HCT116 (cell line): Measurements from ENCODE around the gene EZH1. TPM values are rescaled to one million over a fixed set of nuclear protein-coding genes. Genes with fewer than 3 reads are reported as not detected.

Source experiments
- ATAC-seq: fragments of 200-7000 bp; cut with Tn5 transposase; 2 replicates; pipeline ENCODE4 v1.9.1; 2020; ENCODE audit warnings: mild to moderate bottlenecking, moderate library complexity
- BruUV-seq: library from RNA; stranded (reverse); fragments of 400-500 nt; replicated peaks from 2 replicates; lab custom pipeline; 2021; lab: Mats Ljungman, UMichigan
- CTCF ChIA-PET: fragments of 300-600 bp; sonication (Branson Sonifier 250); formaldehyde crosslinking; loops from one replicate; lab custom pipeline; 2021; ENCODE audit warnings: antibody characterized with exemption; lab: Charles Lee
- POLR2A ChIA-PET: fragments of 300-600, 350-600 bp; sonication (Branson Sonifier 250); formaldehyde crosslinking; loops from one replicate; lab custom pipeline; 2021; ENCODE audit warnings: antibody characterized with exemption; lab: Charles Lee
- RAD21 ChIA-PET, 2 experiments: fragments of 300-600 bp; sonication (Branson Sonifier 250); formaldehyde crosslinking; loops; one replicate each; lab custom pipeline; 2023; ENCODE audit warnings: low total read pairs in 2 of 2; ENCODE audit not compliant: uncharacterized antibody in 2 of 2, unreplicated experiment in 2 of 2, low non-redundant PET in 1 of 2; lab: Charles Lee
- DNase-seq: peaks from one replicate; pipeline ENCODE4 v3.0.0-alpha.2; 2010; ENCODE audit warnings: low read depth, low spot score
- H2AFZ ChIP-seq: fragments of 200-600 bp; shearing (Covaris generic), sonication (generic); 2 replicates; pipeline ENCODE4 v1.6.1; 2017; ENCODE audit warnings: low read depth, mixed run types, mixed read lengths, antibody characterized with exemption, low read length; ENCODE audit not compliant: poor library complexity, severe bottlenecking
- H3K27ac ChIP-seq: 2 replicates; pipeline ENCODE4 v1.5.1; 2012; ENCODE audit warnings: low read depth, low read length
- H3K27me3 ChIP-seq: fragments of 200-600 bp; sonication (generic); 2 replicates; pipeline ENCODE4 v1.6.1; 2016; ENCODE audit warnings: mixed run types, low read length, mixed read lengths; ENCODE audit not compliant: insufficient read depth
- H3K36me3 ChIP-seq, 2 experiments: fragments of 200-500 bp in 1 of 2; fragments of 200-600 bp in 1 of 2; sonication (Bioruptor generic) in 1 of 2; sonication (generic) in 1 of 2; 2 replicates each; pipeline versions ENCODE4 v1.5.1 to v1.6.1; 2014 to 2016; ENCODE audit warnings: low read length in 2 of 2, inconsistent platforms in 1 of 2, mixed read lengths in 1 of 2, mixed run types in 1 of 2; ENCODE audit not compliant: insufficient read depth in 2 of 2, control insufficient read depth in 1 of 2
- H3K4me1 ChIP-seq, 2 experiments: fragments of 200-600 bp in 1 of 2; sonication (generic) in 1 of 2; 2 replicates each; pipeline versions ENCODE4 v1.5.1 to v1.6.1; 2012 to 2017; ENCODE audit warnings: low read length in 2 of 2, inconsistent platforms in 1 of 2, mild to moderate bottlenecking in 1 of 2, mixed read lengths in 1 of 2, mixed run types in 1 of 2, moderate library complexity in 1 of 2; ENCODE audit not compliant: insufficient read depth in 2 of 2, control insufficient read depth in 1 of 2
- H3K4me2 ChIP-seq: fragments of 200-600 bp; sonication (generic); 2 replicates; pipeline ENCODE4 v1.6.1; 2017; ENCODE audit warnings: mixed run types, low read length, mixed read lengths
- H3K4me3 ChIP-seq, 2 experiments: fragments of 200-600 bp in 1 of 2; sonication (generic) in 1 of 2; replicated peaks in 1 of 2; 2 replicates each; pipeline ENCODE4 v1.5.1; 2011 to 2016; ENCODE audit warnings: low read length in 2 of 2, control low read depth in 1 of 2, low read depth in 1 of 2, mild to moderate bottlenecking in 1 of 2, mixed read lengths in 1 of 2, mixed run types in 1 of 2
- H3K79me2 ChIP-seq: fragments of 200-600 bp; sonication (generic); 2 replicates; pipeline ENCODE4 v1.6.1; 2017; ENCODE audit warnings: mild to moderate bottlenecking, mixed run types, low read length, moderate library complexity, mixed read lengths; ENCODE audit not compliant: insufficient read depth
- H3K9ac ChIP-seq: fragments of 200-600 bp; sonication (generic); 2 replicates; pipeline ENCODE4 v1.6.1; 2016; ENCODE audit warnings: low read length, mixed read lengths
- H3K9me2 ChIP-seq: fragments of 200-600 bp; sonication (generic), shearing (Covaris generic); 2 replicates; pipeline ENCODE4 v1.6.1; 2017; ENCODE audit warnings: mixed run types, mild to moderate bottlenecking, moderate library complexity; ENCODE audit not compliant: insufficient read depth
- H3K9me3 ChIP-seq, 2 experiments: fragments of 200-500 bp in 1 of 2; fragments of 200-600 bp in 1 of 2; sonication (Bioruptor generic) in 1 of 2; sonication (generic) in 1 of 2; 2 replicates each; pipeline ENCODE4 v1.6.1; 2014 to 2017; ENCODE audit warnings: low read length in 2 of 2, mixed read lengths in 2 of 2, inconsistent platforms in 1 of 2, low read depth in 1 of 2, mild to moderate bottlenecking in 1 of 2, mixed run types in 1 of 2, moderate library complexity in 1 of 2; ENCODE audit not compliant: control insufficient read depth in 1 of 2, insufficient read depth in 1 of 2
- H4K20me1 ChIP-seq: fragments of 200-600 bp; sonication (generic), shearing (Covaris generic); 2 replicates; pipeline ENCODE4 v1.6.1; 2017; ENCODE audit warnings: mixed run types, mild to moderate bottlenecking, moderate library complexity; ENCODE audit not compliant: insufficient read depth
- ATF3 ChIP-seq: IDR thresholded peaks from 2 replicates; pipeline ENCODE4 v1.6.1; 2012
- CBX3 ChIP-seq: IDR thresholded peaks from 2 replicates; pipeline ENCODE4 v1.6.1; 2012; ENCODE audit warnings: low read depth
- CEBPB ChIP-seq: IDR thresholded peaks from 2 replicates; pipeline ENCODE4 v1.6.1; 2012; ENCODE audit warnings: low read depth
- CTCF ChIP-seq, 3 experiments: fragments of 200-600 bp in 1 of 3; sonication (generic) in 1 of 3; IDR thresholded peaks in 2 of 3; conservative IDR thresholded peaks in 1 of 3; 2 replicates each; pipeline ENCODE4 v1.5.1; 2012 to 2017; ENCODE audit warnings: low read depth in 2 of 3, low read length in 2 of 3, antibody characterized with exemption in 1 of 3, borderline replicate concordance in 1 of 3, control low read depth in 1 of 3, mild to moderate bottlenecking in 1 of 3, mixed read lengths in 1 of 3, mixed run types in 1 of 3, moderate library complexity in 1 of 3; ENCODE audit not compliant: insufficient read depth in 1 of 3
- EGR1 ChIP-seq: IDR thresholded peaks from 2 replicates; pipeline ENCODE4 v1.6.1; 2012; ENCODE audit warnings: low read depth
- ELF1 ChIP-seq: IDR thresholded peaks from 2 replicates; pipeline ENCODE4 v1.6.1; 2012; ENCODE audit warnings: low read depth, borderline replicate concordance
- EZH2phosphoT487 ChIP-seq: fragments of 200-600 bp; IDR thresholded peaks from 2 replicates; pipeline ENCODE4 v1.6.1; 2018; ENCODE audit warnings: antibody characterized with exemption, borderline replicate concordance
- FOSL1 ChIP-seq: IDR thresholded peaks from 2 replicates; pipeline ENCODE4 v1.6.1; 2012; ENCODE audit warnings: low read depth
- JUND ChIP-seq: IDR thresholded peaks from 2 replicates; pipeline ENCODE4 v1.6.1; 2012
- POLR2AphosphoS5 ChIP-seq: IDR thresholded peaks from 2 replicates; pipeline ENCODE4 v1.6.1; 2011; ENCODE audit warnings: mild to moderate bottlenecking, low read depth, low read length, moderate library complexity
- RAD21 ChIP-seq: IDR thresholded peaks from 2 replicates; pipeline ENCODE4 v1.6.1; 2012; ENCODE audit warnings: low read depth, mild to moderate bottlenecking
- REST ChIP-seq: IDR thresholded peaks from 2 replicates; pipeline ENCODE4 v1.6.1; 2012; ENCODE audit warnings: low read depth
- SIN3A ChIP-seq: IDR thresholded peaks from 2 replicates; pipeline ENCODE4 v1.6.1; 2012; ENCODE audit warnings: low read depth
- SP1 ChIP-seq: IDR thresholded peaks from 2 replicates; pipeline ENCODE4 v1.6.1; 2012; ENCODE audit warnings: low read depth
- SRF ChIP-seq: IDR thresholded peaks from 2 replicates; pipeline ENCODE4 v1.6.1; 2012; ENCODE audit warnings: low read depth
- TCF7L2 ChIP-seq: IDR thresholded peaks from 2 replicates; pipeline ENCODE4 v1.7.0; 2011; ENCODE audit warnings: borderline replicate concordance, inconsistent platforms; ENCODE audit not compliant: insufficient read depth, insufficient read length; ENCODE audit errors: extremely low read depth
- YY1 ChIP-seq: IDR thresholded peaks from 2 replicates; pipeline ENCODE4 v1.6.1; 2011; ENCODE audit warnings: low read length, low read depth, moderate library complexity, mild to moderate bottlenecking; ENCODE audit not compliant: insufficient replicate concordance; ENCODE audit errors: extremely low read depth
- ZFX ChIP-seq: fragments of 450-650 bp; IDR thresholded peaks from 2 replicates; pipeline ENCODE4 v1.6.1; 2017
- ZNF274 ChIP-seq: fragments of 200-500 bp; sonication (Bioruptor generic); IDR thresholded peaks from 2 replicates; pipeline ENCODE4 v1.6.1; 2014; ENCODE audit warnings: mild to moderate bottlenecking, low read depth, low read length, inconsistent platforms
- intact Hi-C: fragments of 100-400 bp; cut with micrococcal nuclease; formaldehyde crosslinking; loops from 2 replicates; pipeline ENCODE4 v1.10.0; 2022
- total RNA-seq: library from RNA; stranded (reverse); gene quantifications from one replicate; pipeline ENCODE4 v1.2.1, GENCODE V29; 2021; ENCODE audit not compliant: unreplicated experiment
- TF ChIP-seq, protein P1 (sequence below): IDR thresholded peaks from 2 replicates; pipeline ENCODE4 v1.6.1; 2012

The EZH1 gene
- total RNA-seq, 1 experiment from 2014 or later = 29.3 TPM

GRCh38 chr17:42679492-42680330, 65.1 kb downstream of the EZH1 start:
- no TSS peak for BruUV-seq
- peaks cover 20% of the 10 kb centered on the region for H3K79me2 ChIP-seq
- H3K9me2 ChIP-seq = no peaks in the 10 kb centered on the region
- H3K9ac ChIP-seq = peak overlapping the region; percentile 76
- ChIA-PET POLR2A (interaction anchor here (0.7 to 3.6 kb wide), 5 partner anchors 61 to 689 kb away, joined by 3 to 16 read pairs (median 5); partner anchors contain the start of genes PSMC3IP, RETREG3 and TUBG1), RAD21 (interaction anchor here (1.0 to 3.8 kb wide), 5 partner anchors 13 to 102 kb away, joined by 3 to 25 read pairs (median 6); partner anchors contain the start of gene PSMC3IP (in 2 of the 2)), CTCF (interaction anchor here (0.6 to 6.4 kb wide), 17 partner anchors 11 to 223 kb away, joined by 3 to 136 read pairs (median 4); partner anchors contain the start of genes PSMC3IP, RETREG3, TUBG1 and TUBG2)
- DNase-seq (no peak), ATAC-seq (peak; percentile 48)
- H3K36me3 ChIP-seq = no peaks in the 10 kb centered on the region
- peak overlapping the region; percentile 85 for H3K4me2 ChIP-seq
- H4K20me1 ChIP-seq = no peaks in the 10 kb centered on the region
- peak overlapping the region; percentile 62 to 75 for H3K4me3 ChIP-seq
- H3K4me1 ChIP-seq = peaks cover 37 to 69% of the 10 kb centered on the region in 2 experiments
- no peak overlapping the region for H2AFZ ChIP-seq
- H3K9me3 ChIP-seq = no peaks in the 10 kb centered on the region
- intact Hi-C loops = loop anchor here (1.0 to 5.0 kb wide), 3 partner anchors 57 to 101 kb away; partner anchors contain the start of genes RETREG3 and TUBG1
- TF ChIP-seq CEBPB (no peak), CTCF (IDR thresholded peaks at IDR 0.05 in 2 of 3, conservative IDR thresholded peaks at IDR 0.05 in 1 of 3; ENCODE audit: borderline replicate concordance in 1 of 3, insufficient read depth in 1 of 3, low read depth in 2 of 3, low read length in 2 of 3) (peak; percentile 69 to 91 (median 88)), POLR2AphosphoS5 (peak; percentile 58), ATF3 (no peak), ZFX (peak; percentile 93), FOSL1 (no peak), EGR1 (no peak), SIN3A (0 out of 2 replicates have a peak, but pooled peaks have one; percentile 29), YY1 (peak; percentile 82), RAD21 (peak; percentile 67), JUND (no peak), TCF7L2 (no peak), REST (no peak), EZH2phosphoT487 (no peak), SP1 (no peak), SRF (no peak), CBX3 (peak; percentile 96), ELF1 (no peak), ZNF274 (no peak)
- TF ChIP-seq, protein P1, sequence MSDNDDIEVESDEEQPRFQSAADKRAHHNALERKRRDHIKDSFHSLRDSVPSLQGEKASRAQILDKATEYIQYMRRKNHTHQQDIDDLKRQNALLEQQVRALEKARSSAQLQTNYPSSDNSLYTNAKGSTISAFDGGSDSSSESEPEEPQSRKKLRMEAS = peak; percentile 99
- H3K27ac ChIP-seq = peak overlapping the region; percentile 96
- no peaks in the 10 kb centered on the region for H3K27me3 ChIP-seq
